HG02943 (cell line): ENCODE data around the gene CEACAM3.

Source experiments
- ATAC-seq: cut with Tn5 transposase; IDR thresholded peaks from one replicate; pipeline ENCODE4 v1.9.1; 2021; ENCODE audit warnings: mild to moderate bottlenecking, low read depth, moderate library complexity; ENCODE audit not compliant: unreplicated experiment

CEACAM3 gene

DNA sequence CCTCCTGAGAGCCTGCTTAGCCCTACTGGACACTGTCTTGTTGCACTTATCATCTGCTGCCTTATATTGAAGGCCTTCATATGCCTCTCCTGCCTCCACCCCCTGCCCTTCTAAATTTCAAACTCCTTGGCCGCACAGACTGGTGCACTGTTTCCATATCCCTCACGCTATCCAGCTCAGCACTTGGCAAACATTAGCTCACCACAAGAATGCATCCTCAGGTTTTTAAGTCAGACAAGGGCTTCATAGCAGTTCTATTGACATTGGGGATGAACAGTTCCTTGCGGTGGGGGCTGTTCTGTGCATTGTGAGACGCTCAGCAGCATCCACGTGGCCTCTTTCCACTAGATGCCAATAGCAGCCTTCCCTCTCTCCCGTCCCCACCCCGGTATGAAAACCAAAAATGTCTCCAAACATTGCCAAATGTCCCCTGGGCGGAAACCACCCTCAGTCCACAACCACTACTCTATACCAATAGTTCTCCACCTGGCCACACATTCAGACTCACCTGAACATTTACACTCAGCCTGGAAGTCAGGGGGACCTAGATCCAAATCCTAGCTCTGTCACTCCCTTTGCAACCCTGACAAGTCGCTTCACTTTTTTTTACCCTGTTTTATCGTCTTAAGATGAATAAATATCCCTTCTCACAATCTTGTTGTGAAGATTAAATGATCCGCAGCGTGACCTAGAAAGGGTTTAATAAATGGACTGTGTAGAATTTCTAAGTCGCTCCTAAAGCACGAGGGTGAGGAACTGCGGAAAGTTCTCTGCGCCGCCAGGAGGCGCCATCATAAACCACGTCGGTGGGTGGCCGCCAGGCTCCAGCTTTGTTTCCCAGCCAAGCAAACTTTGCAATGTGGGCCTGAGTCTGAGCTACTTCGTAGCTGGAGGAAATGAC lies 3.6 kb upstream of the CEACAM3 start:
- ATAC-seq, result no peak

DNA sequence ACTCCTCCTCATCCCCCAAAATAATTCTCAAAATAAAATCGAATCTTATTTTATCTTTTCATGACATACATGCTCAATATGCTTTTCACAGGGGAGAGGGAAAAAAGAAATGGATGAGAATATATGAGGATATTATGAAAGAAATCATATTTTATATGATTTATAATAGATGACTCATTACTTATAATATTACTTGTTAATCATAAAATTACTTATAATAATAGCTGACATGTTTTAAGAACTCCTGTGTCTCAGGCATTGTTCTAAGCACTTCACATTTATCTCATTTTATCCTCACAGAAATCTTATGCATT lies 3.0 kb upstream of the CEACAM3 start:
- no peak for ATAC-seq

DNA sequence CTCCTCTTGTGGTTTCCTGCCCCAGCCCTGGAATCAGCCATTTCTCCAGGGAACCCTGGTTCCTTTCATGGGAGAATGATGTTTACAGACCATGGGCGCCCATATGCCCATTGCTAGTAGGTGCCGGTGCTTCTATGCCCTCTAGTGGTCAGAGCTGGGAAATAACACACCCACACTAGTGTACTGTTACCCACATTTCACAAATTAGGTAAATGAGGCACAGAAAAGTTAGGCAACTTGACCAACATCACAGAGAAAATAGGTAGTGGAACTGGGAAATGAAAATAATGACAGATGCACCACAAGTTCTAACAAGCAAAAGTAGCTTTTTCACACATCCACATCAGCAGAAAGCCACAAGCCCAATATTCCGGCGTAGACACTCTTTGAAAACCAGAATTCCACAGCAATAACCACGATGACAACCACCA lies 1.3 kb upstream of the CEACAM3 start:
- no peak for ATAC-seq

DNA sequence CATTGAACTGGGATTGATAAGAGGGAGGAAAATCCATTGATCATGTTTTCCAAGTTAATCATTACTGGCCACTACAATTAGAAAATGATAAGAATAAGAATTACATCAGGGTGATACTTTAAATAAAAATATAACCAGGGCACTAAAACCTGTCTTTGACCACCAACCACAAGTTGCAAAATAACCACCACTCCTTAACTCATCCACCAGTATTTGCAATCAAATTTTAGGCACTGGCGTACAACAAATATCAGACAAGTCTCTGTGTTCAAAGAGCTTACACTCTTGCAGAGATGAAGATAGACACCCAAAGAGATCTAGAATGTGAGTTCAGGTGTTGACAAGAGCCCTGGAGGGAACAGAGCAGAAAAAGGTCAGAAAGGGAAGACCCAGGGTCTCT lies 514 bp downstream of the CEACAM3 start:
- no peak for ATAC-seq

DNA sequence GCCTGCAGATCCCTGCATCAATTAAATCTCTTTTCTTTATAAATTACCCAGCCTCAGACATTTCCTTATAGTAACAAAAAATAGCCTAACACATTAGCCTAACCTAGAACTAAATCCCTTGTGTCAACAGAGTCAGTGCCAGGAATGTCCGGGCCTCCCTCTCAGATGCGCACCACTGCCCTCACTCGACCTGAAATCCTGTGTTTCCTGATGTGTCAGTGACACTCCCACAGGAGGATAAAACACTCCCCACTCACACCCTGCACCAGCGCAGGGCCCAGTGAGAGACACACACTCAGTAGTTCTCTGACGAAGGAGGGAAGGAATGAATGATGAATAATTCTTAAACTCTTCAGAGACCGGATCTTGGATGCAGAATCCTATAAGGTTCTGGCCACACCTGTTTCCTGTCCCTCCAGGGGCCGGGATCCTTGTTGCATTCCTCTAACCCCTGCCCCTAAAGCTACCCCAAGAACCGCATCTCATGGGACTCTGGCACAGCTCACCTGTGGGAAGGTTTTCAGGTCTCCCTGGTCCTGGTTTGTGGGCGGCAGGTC lies 3.1 kb downstream of the CEACAM3 start:
- no peak for ATAC-seq

DNA sequence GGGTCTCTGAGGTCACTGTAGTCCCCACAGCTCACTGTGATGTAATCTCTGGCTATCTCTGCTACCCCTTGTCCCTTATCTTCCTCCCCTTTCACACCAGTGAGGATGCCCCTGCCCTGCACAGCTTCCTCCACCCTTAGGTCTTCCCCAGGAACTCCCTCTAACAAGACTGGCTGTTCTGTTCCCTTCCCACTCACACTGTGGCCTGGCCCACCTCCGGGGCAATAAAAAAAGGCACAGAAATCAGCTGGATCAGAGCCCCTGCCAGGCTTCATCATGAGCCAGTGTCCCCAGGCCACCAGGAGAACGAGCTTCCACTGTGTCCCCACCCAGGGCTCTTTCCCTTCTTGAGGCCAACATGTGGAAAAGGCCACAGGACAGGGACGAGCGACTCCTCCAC lies 4.6 kb downstream of the CEACAM3 start:
- ATAC-seq, result no peak

DNA sequence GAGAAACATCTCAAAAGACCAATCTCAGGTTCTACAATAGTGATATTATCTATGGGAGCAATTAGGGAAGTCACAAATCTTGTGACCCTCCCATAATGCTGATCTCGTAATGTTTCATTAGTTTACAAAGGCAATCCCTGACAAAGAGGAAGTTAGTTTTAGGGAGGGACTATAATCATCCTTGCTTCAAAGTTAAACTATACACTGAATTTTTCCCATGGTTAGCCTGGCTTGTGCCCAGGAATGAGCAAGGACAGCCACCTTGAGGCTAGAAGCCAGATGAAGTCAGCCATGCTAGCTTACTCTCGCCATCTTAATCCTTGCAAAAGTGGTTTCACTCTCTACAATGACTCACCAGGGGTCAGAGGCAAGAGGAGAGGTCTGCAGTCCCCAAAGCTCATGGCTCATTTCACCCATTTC lies 5.4 kb downstream of the CEACAM3 start:
- ATAC-seq, result no peak

DNA sequence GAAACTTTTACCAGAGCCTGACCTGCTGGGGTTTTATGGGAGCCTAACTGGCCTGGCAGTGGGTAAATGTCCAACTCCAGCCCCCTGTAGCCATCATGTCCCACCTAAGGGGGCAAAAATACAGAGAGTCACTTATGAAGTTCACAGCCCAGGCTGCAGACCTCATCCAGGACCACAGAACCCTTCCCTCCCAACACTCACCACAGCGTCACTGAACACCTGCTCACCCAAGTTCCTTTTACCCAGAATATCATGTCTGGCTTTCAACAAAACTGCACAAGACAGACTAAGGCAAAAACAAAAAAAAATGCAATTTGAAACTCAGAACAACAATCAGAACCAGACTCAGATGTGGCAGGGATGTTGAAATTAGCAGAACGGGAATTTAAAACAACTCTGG lies 6.4 kb downstream of the CEACAM3 start:
- ATAC-seq, result no peak

DNA sequence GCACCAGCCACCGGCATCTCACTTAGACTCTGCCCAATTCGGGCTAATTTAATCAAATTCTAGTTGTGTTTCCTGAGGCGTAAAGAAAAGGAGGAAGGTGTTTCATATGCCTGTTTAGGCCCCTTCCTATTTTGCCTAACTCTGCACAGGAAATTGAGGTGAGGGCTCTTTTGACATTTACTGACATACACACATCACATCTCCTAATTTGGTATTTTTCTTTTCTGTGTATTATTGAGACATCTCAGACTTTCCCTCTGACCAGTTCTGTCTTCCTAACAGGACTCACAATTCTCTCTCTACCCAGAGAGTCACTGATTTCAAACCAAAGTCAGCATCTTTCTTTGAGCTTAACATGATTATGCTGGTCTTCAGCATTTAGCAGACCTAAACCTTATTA lies 7.9 kb downstream of the CEACAM3 start:
- no peak for ATAC-seq

DNA sequence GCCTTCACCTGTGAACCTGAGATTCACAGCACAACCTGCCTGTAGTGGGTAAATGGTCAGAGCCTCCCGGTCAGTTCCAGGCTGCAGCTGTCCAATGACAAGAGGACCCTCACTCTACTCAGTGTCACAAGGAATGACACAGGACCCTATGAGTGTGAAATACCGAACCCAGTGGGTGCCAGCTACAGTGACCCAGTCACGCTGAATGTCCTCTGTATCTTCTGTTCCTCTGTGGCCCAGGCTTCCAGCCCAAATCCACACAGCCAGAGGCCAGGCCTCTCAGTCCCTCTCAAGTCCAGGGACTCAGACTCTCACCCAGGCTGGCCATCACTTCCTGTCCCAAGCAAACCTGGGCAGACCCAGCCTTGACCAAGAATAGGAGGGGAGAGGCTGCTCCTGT lies 10.8 kb downstream of the CEACAM3 start:
- no peak for ATAC-seq

DNA sequence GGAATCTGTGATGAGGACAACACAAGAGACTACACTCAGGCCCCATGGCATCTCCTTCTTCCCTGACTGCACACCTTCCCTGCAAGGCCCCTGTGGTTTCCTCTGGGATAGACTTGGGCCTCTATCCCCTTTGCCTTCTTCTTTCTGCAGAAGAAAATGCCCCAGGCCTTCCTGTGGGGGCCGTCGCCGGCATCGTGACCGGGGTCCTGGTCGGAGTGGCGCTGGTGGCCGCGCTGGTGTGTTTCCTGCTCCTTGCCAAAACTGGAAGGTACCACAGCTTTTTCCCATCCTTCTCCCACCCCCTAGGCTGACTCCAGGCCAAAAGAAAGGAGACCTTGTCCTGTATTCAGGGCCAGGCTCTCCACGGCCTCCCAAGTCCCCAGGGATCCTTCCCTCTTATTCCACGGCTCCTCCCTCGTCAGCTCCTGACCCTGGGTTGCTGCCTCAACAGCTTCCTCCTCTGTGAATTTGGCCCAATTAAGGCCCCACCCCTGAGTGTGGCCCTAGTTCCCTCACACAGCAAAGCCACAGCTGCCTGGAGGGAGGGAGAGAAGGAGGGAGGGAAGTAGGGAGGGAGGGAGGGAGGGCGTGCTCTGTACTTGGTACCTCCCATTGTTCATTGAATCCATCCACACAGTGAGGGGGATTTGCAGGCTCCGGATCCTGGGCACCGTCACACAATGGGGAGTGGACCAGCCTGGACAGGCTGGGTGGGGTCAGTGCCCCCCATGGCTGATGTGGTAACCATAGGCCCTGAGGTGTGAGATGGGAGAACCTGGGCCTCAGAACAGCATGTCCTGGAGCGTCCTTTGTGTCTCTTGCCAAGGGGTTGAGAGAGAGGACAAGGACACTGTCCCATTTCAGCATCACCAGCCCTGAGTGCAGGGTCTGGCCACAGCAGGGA lies 12.5 kb downstream of the CEACAM3 start:
- ATAC-seq, result no peak

DNA sequence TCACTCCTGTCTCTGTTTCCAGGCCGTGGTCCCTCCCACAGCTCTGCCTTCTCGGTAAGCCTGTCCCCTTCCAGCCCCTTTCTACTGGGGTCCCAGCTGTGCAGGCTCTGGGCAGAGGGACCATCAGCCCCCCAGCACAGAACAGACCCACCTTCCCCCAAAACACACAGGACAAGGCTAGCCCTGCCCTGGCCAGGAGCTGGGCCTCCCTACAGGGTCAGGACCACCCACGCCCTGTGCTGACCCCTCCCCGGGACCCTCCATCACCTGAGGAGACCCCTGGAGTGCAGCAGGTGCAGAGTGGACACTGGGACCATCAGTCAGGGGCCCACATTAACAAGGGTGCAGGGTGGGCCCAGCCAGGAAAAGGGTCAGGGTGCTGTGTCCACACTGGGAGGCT lies 13.9 kb downstream of the CEACAM3 start:
- ATAC-seq, result no peak

DNA sequence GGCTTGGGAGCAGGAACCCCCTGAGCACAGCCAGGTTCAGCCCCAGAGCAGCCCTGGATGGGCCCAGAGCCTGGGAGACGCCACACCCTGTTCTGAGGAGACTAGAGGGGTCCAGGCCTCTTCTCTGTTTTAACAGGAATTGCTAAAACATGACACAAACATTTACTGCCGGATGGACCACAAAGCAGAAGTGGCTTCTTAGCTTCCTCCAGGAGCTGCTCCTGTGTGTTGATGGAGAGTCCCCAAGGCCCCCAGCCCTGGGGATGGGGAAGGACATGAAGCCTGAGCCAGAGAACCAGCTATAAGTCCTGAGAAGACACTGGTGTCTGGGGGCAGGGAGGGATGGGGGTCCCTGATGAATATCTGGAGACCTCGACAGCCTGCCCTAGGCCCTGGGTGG lies 14.6 kb downstream of the CEACAM3 start:
- ATAC-seq, result no peak

DNA sequence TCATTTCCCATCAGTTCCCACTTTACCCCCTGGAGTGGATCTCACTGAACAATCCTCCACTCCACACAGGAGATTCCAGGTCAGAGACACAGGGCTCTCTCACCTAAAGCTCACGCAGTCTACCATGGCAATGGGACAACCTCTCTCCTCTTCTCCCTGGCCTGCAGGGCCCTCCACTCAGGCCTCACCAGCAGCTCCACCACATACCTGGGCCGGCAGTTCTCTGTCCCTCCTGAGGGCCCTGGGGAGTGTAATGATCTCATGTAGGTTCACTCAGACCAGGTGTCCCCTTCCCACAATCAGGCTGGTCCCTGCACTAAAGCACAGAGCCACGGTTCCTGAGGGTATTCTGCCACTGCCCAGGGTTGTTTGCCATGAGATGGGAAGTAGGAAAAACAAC lies 15.6 kb downstream of the CEACAM3 start:
- no peak for ATAC-seq

DNA sequence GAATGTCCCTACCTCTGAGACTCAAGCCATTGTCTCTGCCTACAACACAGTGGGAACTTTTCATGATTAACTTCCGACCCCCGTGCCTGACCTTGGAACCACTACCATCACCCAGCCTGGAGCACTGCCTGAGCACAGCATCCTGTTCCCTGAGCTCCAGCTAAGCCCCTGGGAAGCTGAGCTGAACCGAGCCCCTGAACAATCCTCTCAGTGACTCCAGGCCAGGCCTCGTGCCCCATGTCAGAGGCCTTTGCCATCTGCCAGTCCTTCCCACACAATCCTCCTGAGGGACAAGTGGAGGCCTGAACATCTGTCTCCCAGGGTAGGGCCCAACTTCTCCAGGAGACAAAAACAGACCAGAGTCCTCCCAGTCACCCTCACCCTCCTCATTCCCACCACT lies 17.5 kb downstream of the CEACAM3 start:
- no peak for ATAC-seq

DNA sequence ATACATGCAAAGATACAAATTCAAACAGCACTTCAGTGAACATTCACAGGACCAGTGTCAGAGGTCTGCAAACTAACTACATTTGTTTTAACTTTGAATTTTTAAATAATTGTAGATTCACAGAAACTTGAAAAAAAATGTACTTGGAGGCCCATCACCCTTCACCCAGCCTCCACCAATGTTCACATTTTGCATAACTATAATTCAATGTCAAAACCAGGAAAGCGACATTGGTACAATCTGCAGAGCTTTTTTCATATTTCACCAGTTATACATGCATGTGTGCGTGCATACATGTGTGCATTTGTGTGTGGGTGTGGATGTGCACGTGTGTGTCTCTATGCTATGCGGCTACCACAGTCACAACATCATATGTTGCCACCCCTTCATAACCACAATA lies 18.9 kb downstream of the CEACAM3 start:
- no peak for ATAC-seq

DNA sequence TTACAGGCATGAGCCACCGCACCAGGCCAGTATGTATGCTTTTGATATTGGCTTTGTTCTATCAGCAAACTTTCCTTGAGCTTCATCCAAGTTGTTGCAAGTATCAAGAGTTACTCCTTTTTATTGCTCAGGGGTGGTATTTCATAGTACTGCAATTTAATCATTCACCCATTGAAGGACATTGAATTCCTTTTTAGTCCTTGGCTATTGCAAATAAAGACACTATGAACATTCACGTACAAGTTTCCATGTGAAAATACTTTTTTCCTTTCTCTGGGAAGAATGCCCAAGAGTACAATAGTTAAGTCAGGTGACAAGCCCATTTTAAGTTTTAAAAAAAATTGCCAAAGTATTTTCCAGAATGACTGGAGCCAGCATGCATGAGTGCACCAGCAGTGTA lies 20.4 kb downstream of the CEACAM3 start:
- no peak for ATAC-seq

DNA sequence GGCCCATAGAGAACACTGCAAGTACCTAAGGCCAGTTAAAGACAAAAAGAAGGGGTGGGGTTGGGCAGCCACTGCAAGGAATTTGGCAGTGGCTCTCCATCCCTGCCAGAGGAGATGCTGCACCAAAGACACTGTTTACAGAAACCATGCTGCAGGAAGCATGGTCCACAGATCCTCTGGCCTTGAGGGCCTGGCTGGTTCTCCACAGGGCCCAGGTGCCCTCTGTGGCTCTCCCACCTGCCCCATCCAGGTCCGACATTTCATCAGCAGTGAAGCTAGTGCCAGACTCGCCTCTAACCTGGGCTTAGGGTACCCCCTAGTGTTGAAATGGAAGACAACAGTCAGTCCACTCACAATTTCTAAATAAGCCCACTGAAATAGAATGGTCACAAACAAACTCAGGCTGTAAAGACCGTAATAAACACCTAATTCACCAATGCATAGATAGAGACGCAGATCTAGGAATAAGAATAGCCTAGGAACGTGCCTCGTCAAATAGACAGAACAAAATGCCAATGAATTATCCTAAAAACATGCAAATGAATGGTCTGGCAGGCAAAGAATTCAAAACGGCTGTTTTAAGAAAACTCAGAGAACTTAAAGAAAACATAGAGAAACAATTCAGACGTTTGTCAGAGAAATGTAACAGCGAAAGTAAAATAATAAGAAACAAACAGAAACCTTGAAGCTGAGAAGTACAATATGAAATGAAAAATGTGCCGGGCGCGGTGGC lies 24.8 kb downstream of the CEACAM3 start:
- no peak for ATAC-seq

DNA sequence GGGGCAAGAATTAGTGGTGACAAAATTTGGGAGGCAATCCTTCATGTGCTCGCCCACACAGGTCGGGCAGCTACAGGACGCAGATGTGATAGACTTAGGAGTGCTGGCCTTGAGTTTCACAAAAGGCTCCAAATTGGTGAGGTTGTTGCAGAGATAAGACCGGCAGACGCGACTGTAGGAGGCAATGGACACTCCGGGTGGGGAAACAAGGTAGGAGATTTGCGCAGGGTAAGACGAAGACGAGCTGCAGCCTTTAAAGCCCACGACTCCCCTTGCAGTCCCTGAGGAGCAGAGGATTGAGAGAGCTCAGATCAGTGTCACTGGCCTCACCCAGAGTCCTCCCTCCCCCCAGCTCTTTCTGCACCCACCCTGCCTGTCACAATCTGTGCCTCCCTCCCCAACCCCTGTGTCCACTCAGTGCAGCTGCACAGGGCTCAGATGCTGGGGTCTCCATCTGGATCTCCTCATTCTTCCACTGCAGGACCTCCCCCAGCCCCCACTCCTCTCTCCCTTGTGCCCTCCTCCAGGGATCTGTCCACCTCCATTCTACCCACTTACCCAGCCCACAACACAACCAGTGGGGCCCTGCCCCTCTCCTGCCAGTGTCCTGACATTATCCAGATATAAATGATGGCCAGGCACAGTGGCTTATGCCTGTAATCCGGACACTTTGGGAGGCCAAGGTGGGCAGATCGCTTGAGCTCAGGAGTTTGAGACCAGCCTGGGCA lies 41.8 kb downstream of the CEACAM3 start:
- ATAC-seq, result no peak

DNA sequence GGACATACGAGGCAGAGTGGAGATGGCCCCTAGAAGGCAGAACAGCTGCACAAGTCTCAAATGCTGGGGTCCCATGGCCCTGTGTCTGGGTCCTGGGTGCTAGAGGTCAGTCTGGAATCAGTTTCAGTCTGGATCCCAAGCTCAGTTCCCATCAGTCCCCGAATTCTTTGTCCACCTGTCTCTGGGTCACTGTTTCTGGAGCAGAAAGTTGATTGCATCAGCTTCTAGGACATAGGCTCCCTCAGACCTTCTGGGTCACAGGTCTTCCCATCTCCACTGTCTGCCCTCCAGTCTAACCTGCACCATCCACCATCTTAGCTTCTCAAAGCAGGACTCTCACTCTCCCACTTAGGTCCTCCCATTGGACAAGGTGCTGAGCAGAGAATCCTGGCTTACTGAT lies 42.8 kb downstream of the CEACAM3 start:
- no peak for ATAC-seq
